ENCODE data around the gene DRGX. TPM values are rescaled to one million over a fixed set of nuclear protein-coding genes. Genes with fewer than 3 reads are reported as not detected.

DRGX gene
- total RNA-seq, 2 donors from 2014 or later = not detected

DNA sequence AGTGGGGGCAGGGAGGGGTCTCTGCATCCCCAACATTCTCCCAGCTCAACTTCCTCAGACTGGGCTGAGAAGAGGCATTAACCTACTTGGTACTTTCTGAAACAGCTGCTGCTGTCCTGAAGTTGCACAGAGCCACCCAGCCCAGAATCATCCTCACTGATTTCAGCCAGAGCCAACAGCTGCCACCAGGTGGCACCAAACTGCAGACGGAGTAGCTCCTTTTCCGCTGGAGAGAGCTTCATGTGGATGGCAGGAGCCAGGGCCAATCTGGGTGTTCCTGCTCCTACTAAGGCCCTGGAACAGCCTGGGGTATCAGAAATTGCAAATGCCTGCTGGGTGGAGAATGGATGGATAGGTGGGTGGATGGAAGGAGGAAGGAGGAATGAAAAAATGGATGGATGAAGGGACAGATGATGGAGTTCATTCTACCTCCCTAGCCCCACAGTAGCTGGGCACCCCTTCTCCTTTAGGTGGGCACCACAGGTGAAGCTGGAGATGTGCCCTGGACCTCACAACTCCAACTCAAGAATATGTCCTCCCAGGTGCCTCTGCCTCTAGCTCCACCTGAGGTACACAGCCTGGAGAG, 11.8 kb upstream of the DRGX start:
- peak; percentile 20 for ATAC-seq (ENCODE audit: insufficient number of reproducible peaks, low FRiP score, low read depth)
- no peak for DNase-seq (ENCODE audit: low spot score)
- no peaks in the 10 kb centered on the region for H3K27me3 ChIP-seq (replicated peaks; ENCODE audit: insufficient read depth)

DNA sequence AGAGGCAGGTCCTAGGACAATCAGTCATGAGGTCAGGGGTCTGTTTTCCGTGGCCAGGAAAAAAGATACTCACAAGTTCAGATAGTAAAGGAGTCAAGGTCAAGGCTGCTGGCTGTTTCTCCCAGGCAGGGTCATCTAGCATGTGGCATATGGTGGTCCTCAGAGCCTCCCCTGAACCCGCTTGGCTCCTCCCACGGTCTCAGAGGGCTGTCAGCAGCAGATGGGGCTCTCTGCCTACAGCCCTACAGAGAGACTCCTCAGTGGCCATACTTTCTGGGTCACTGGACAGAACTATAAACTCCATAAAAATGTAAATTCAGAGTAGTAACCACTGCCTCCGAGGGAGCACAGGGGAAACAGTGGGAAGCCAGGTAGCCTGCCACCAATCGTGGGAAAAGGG, 11.3 kb upstream of the DRGX start:
- no peaks in the 10 kb centered on the region for H3K4me1 ChIP-seq (ENCODE audit: control insufficient read depth in 1 of 2, low read depth in 2 of 2)
- H3K9me3 ChIP-seq = no peaks in the 10 kb centered on the region
- TF ChIP-seq, protein P1, sequence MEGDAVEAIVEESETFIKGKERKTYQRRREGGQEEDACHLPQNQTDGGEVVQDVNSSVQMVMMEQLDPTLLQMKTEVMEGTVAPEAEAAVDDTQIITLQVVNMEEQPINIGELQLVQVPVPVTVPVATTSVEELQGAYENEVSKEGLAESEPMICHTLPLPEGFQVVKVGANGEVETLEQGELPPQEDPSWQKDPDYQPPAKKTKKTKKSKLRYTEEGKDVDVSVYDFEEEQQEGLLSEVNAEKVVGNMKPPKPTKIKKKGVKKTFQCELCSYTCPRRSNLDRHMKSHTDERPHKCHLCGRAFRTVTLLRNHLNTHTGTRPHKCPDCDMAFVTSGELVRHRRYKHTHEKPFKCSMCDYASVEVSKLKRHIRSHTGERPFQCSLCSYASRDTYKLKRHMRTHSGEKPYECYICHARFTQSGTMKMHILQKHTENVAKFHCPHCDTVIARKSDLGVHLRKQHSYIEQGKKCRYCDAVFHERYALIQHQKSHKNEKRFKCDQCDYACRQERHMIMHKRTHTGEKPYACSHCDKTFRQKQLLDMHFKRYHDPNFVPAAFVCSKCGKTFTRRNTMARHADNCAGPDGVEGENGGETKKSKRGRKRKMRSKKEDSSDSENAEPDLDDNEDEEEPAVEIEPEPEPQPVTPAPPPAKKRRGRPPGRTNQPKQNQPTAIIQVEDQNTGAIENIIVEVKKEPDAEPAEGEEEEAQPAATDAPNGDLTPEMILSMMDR (IDR thresholded peaks at IDR 0.05) = no peak
- no peaks in the 10 kb centered on the region for H3K27me3 ChIP-seq (replicated peaks; ENCODE audit: insufficient read depth)
- peak; percentile 35 for ATAC-seq (ENCODE audit: insufficient number of reproducible peaks, low FRiP score, low read depth)
- no peak overlapping the region for H3K27ac ChIP-seq
- DNase-seq (ENCODE audit: low spot score) = no peak
- H3K4me3 ChIP-seq = no peak overlapping the region
- H3K36me3 ChIP-seq = no peaks in the 10 kb centered on the region

More for the DNA sequence above, 11.8 kb upstream of the DRGX start:
- H3K9me3 ChIP-seq = no peaks in the 10 kb centered on the region
- no peaks in the 10 kb centered on the region for H3K36me3 ChIP-seq
- no peak overlapping the region for H3K27ac ChIP-seq
- TF ChIP-seq, protein P1 (IDR thresholded peaks at IDR 0.05) = peak; percentile 74
- no peaks in the 10 kb centered on the region for H3K4me1 ChIP-seq (ENCODE audit: control insufficient read depth in 1 of 2, low read depth in 2 of 2)
- H3K4me3 ChIP-seq = no peak overlapping the region

DNA sequence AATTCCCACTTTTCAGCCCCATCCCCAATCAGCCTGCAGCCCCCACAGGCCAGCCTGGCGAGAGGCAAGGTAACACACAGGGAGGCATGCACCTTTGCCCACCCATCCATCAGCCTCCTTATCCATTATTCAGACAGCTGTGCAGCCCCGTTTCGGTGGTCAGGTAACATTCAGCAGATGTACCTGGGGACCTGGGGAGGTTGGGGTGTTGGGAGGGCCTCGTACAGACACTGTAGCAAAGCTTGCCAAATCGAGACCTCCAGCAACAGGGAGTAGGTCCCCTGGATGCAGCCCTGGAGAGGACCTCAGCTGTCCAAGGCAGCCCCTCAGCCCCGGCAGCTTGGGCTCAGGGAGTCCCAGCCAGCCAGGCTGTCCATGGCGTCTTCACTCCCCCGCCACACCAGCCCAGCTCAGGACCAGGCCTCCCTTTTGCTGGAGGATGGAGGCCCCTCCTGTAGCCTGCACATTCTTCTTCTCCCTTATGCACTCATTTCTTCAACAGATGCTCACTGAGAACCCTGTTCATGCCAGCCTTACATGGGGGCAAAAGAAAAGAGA, 8.5 kb upstream of the DRGX start:
- no peak for DNase-seq (ENCODE audit: low spot score)
- no peak for ATAC-seq (ENCODE audit: insufficient number of reproducible peaks, low FRiP score, low read depth)
- H3K4me3 ChIP-seq = no peak overlapping the region
- H3K4me1 ChIP-seq (ENCODE audit: control insufficient read depth in 1 of 2, low read depth in 2 of 2) = no peaks in the 10 kb centered on the region
- no peak overlapping the region for H3K27ac ChIP-seq
- H3K9me3 ChIP-seq = no peaks in the 10 kb centered on the region
- H3K27me3 ChIP-seq (replicated peaks; ENCODE audit: insufficient read depth) = peaks cover 1% of the 10 kb centered on the region
- TF ChIP-seq, protein P1 (IDR thresholded peaks at IDR 0.05) = no peak
- H3K36me3 ChIP-seq = no peaks in the 10 kb centered on the region

DNA sequence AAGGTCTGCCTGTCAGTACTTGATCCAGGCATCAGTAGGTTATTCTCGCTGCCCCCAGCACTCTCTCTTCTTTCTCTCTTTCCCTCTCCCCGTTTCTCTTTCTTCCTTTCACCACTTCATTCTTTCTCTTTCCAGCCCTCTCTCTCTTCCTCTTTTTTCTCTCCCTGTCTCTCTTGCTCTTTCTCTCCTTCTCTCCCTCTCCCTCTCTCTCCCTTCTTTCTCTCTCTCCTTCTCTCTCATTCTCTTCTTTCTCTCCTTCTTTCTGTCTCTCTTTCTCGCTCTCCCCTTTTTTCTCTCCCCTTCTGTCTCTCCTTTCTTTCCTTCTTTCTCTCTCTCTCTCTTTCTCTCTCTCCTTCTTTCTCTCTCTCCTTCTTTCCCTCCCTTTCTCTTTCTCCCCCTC, 7.5 kb upstream of the DRGX start:
- TF ChIP-seq, protein P1 (IDR thresholded peaks at IDR 0.05) = no peak
- Histone ChIP-seq H3K4me3 (no peak overlapping the region), H3K4me1 (ENCODE audit: control insufficient read depth in 1 of 2, low read depth in 2 of 2) (peaks cover 1 to 3% of the 10 kb centered on the region in 2 donors), H3K9me3 (no peaks in the 10 kb centered on the region), H3K36me3 (no peaks in the 10 kb centered on the region), H3K27ac (no peak overlapping the region), H3K27me3 (replicated peaks; ENCODE audit: insufficient read depth) (peaks cover 5% of the 10 kb centered on the region)
- no peak for DNase-seq (ENCODE audit: low spot score)
- ATAC-seq (ENCODE audit: insufficient number of reproducible peaks, low FRiP score, low read depth) = no peak

DNA sequence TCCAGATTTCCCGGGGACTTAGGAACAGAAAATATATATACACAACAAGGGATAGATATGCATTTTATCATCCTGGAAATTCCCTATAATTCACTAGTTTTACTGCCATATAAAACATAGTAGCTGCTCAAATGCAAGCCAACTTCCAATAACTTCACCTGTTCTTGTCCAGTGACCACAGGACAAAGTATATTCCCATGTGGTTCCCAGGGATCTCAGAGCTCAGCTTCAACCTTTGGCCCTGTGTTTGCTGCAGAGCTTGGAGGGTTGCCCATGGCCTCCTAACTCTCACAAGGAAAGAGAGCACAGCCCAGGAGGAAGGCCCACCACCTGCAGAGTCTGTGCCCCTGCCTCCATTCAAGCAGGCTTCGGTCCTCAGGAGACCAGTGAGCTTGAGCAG, 4.5 kb upstream of the DRGX start:
- Histone ChIP-seq H3K27me3 (replicated peaks; ENCODE audit: insufficient read depth) (peaks cover 28% of the 10 kb centered on the region), H3K4me3 (no peak overlapping the region), H3K27ac (no peak overlapping the region), H3K4me1 (ENCODE audit: control insufficient read depth in 1 of 2, low read depth in 2 of 2) (peaks cover 13 to 16% of the 10 kb centered on the region in 2 donors), H3K36me3 (no peaks in the 10 kb centered on the region), H3K9me3 (no peaks in the 10 kb centered on the region)
- TF ChIP-seq, protein P1 (IDR thresholded peaks at IDR 0.05) = no peak
- ATAC-seq (ENCODE audit: insufficient number of reproducible peaks, low FRiP score, low read depth) (no peak), DNase-seq (ENCODE audit: low spot score) (no peak)

All from thoracic aorta (tissue), 2 donors.